Neuronal stem cell (in vitro differentiated cells): ENCODE data around the gene MPG.

Experiments
- DNase-seq: peaks from one replicate; pipeline ENCODE4 v3.0.0-alpha.2; 2013; ENCODE audit warnings: low spot score
- H2AFZ ChIP-seq: one replicate; pipeline ENCODE4 v1.6.1; 2013; ENCODE audit warnings: mild to moderate bottlenecking, low read length, inconsistent platforms
- H2AK5ac ChIP-seq: 2 replicates; pipeline ENCODE4 v1.6.1; 2013; ENCODE audit warnings: low read depth, mild to moderate bottlenecking, inconsistent platforms, low read length, moderate library complexity, mixed read lengths
- H2BK120ac ChIP-seq: 2 replicates; pipeline ENCODE4 v1.6.1; 2013; ENCODE audit warnings: low read depth, mild to moderate bottlenecking, inconsistent platforms, low read length, moderate library complexity, mixed read lengths
- H2BK12ac ChIP-seq: one replicate; pipeline ENCODE4 v1.6.1; 2013; ENCODE audit warnings: low read length, inconsistent platforms
- H2BK15ac ChIP-seq: 2 replicates; pipeline ENCODE4 v1.6.1; 2013; ENCODE audit warnings: mild to moderate bottlenecking, low read length, inconsistent platforms, mixed read lengths
- H2BK5ac ChIP-seq: one replicate; pipeline ENCODE4 v1.6.1; 2013; ENCODE audit warnings: inconsistent platforms, mild to moderate bottlenecking, low read length, moderate library complexity
- H3K14ac ChIP-seq: one replicate; pipeline ENCODE4 v1.6.1; 2013; ENCODE audit warnings: low read length, inconsistent platforms
- H3K18ac ChIP-seq: 2 replicates; pipeline ENCODE4 v1.6.1; 2013; ENCODE audit warnings: low read length, inconsistent platforms
- H3K23ac ChIP-seq: 2 replicates; pipeline ENCODE4 v1.6.1; 2013; ENCODE audit warnings: low read depth, mild to moderate bottlenecking, mixed read lengths, low read length, inconsistent platforms; ENCODE audit not compliant: poor library complexity
- H3K27ac ChIP-seq: replicated peaks from 3 replicates; pipeline ENCODE4 v1.5.1; 2013; ENCODE audit warnings: low read length, inconsistent platforms
- H3K27me3 ChIP-seq, 3 experiments: 2 replicates each; pipeline ENCODE4 v1.6.1; 2013; ENCODE audit warnings: low read length in 3 of 3, mild to moderate bottlenecking in 2 of 3, inconsistent platforms in 1 of 3, low read depth in 1 of 3, mixed read lengths in 1 of 3, moderate library complexity in 1 of 3; ENCODE audit not compliant: control insufficient read depth in 3 of 3, insufficient read depth in 3 of 3
- H3K36me3 ChIP-seq, 2 donors: replicated peaks in 1 of 2; 2 replicates each; pipeline ENCODE4 v1.6.1; 2013; ENCODE audit warnings: low read length in 2 of 2; ENCODE audit not compliant: control insufficient read depth in 2 of 2, insufficient read depth in 2 of 2
- H3K4ac ChIP-seq: 2 replicates; pipeline ENCODE4 v1.6.1; 2013; ENCODE audit warnings: inconsistent platforms, mild to moderate bottlenecking, low read length, moderate library complexity
- H3K4me1 ChIP-seq, 2 donors: 1 replicate in 1 of 2; 2 replicates in 1 of 2; pipeline ENCODE4 v1.6.1; 2013; ENCODE audit warnings: low read length in 2 of 2, low read depth in 1 of 2; ENCODE audit not compliant: control insufficient read depth in 2 of 2, insufficient read depth in 1 of 2
- H3K4me2 ChIP-seq: one replicate; pipeline ENCODE4 v1.6.1; 2013; ENCODE audit warnings: mild to moderate bottlenecking, low read length, inconsistent platforms; ENCODE audit not compliant: insufficient read depth, poor library complexity, severe bottlenecking
- H3K4me3 ChIP-seq, 2 donors: 2 replicates each; pipeline ENCODE4 v1.5.1; 2013; ENCODE audit warnings: low read length in 2 of 2, mild to moderate bottlenecking in 2 of 2, inconsistent platforms in 1 of 2, moderate library complexity in 1 of 2
- H3K79me1 ChIP-seq: one replicate; pipeline ENCODE4 v1.6.1; 2013; ENCODE audit warnings: low read depth, mild to moderate bottlenecking, inconsistent platforms, low read length, moderate library complexity
- H3K9ac ChIP-seq: one replicate; pipeline ENCODE4 v1.6.1; 2013; ENCODE audit warnings: mild to moderate bottlenecking, low read depth, low read length, inconsistent platforms; ENCODE audit not compliant: poor library complexity
- H3K9me3 ChIP-seq, 2 donors: replicated peaks in 1 of 2; 2 replicates each; pipeline versions ENCODE3 to v1.6.1; 2013; ENCODE audit warnings: low read length in 2 of 2, mild to moderate bottlenecking in 2 of 2, inconsistent platforms in 1 of 2, low read depth in 1 of 2, mixed read lengths in 1 of 2, moderate library complexity in 1 of 2; ENCODE audit not compliant: control insufficient read depth in 2 of 2, insufficient read depth in 1 of 2
- H4K8ac ChIP-seq: one replicate; pipeline ENCODE4 v1.6.1; 2013; ENCODE audit warnings: low read depth, mild to moderate bottlenecking, inconsistent platforms, low read length, moderate library complexity
- H4K91ac ChIP-seq: one replicate; pipeline ENCODE4 v1.6.1; 2013; ENCODE audit warnings: low read length, low read depth, mild to moderate bottlenecking, inconsistent platforms; ENCODE audit not compliant: poor library complexity
- WGBS, 2 donors: extraction: QIAGEN DNeasy Blood & Tissue Kit; methylation state at CpG; one replicate each; pipeline ENCODE4 v1.1.7; 2013; ENCODE audit warnings: missing lambda C conversion rate in 2 of 2, mixed read lengths in 1 of 2; ENCODE audit not compliant: insufficient read length in 2 of 2, insufficient replicate concordance in 1 of 2; ENCODE audit errors: extremely low coverage in 2 of 2; 5-methylcytosine and 5-hydroxymethylcytosine counted together

Gene MPG

DNA sequence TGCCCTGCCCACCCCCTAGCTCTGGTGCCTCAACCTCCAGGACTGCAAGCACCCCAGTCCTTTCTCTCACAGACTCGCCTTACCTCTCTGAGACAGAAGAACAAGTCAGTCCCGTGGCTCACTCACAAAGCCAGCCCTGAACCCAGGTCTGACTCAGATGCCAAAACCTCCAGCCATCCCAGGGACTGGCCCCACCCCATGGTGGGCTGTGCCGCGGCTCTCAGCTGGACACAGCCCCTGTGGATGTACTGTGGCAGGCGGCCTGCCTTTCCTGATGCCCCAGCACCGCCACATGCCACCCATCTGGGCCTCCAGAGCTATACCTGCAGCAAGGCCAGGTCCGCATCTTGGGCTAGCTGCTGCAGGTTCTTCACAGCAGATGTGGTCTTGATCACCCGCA is 19.8 kb downstream of the MPG start:
- peak overlapping the region; percentile 31 for H3K9ac ChIP-seq
- peak overlapping the region; percentile 34 for H4K91ac ChIP-seq
- H3K4ac ChIP-seq = no peak overlapping the region
- H2BK15ac ChIP-seq = no peak overlapping the region
- DNase-seq = no peak
- no peak overlapping the region for H2AFZ ChIP-seq
- no peak overlapping the region for H2BK5ac ChIP-seq
- H3K4me1 ChIP-seq = no peaks in the 10 kb centered on the region
- H3K23ac ChIP-seq = peak overlapping the region; percentile 44
- peak overlapping the region; percentile 54 for H2AK5ac ChIP-seq
- no peak overlapping the region for H3K27ac ChIP-seq
- H3K79me1 ChIP-seq = no peaks in the 10 kb centered on the region
- WGBS, 2 donors = no CpG with 5 or more reads among the region's 8 CpGs
- no peaks in the 10 kb centered on the region for H3K27me3 ChIP-seq
- H3K9me3 ChIP-seq = no peaks in the 10 kb centered on the region
- no peak overlapping the region for H2BK120ac ChIP-seq
- H2BK12ac ChIP-seq = no peak overlapping the region
- no peak overlapping the region for H3K4me3 ChIP-seq
- no peak overlapping the region for H3K14ac ChIP-seq
- H3K18ac ChIP-seq = no peak overlapping the region
- no peak overlapping the region for H3K4me2 ChIP-seq
- H3K36me3 ChIP-seq = peaks cover 6 to 12% of the 10 kb centered on the region in 2 donors
- peak overlapping the region; percentile 20 for H4K8ac ChIP-seq

- WGBS, 2 donors = no CpG with 5 or more reads among the region's 5 CpGs
- Histone ChIP-seq H2BK5ac (no peak overlapping the region), H2AFZ (no peak overlapping the region), H3K27me3 (no peaks in the 10 kb centered on the region), H3K9me3 (no peaks in the 10 kb centered on the region), H3K4me2 (no peak overlapping the region), H4K8ac (no peak overlapping the region), H3K4me3 (no peak overlapping the region), H4K91ac (no peak overlapping the region), H3K18ac (no peak overlapping the region), H3K4me1 (no peaks in the 10 kb centered on the region), H3K4ac (no peak overlapping the region), H3K79me1 (no peaks in the 10 kb centered on the region), H2BK120ac (no peak overlapping the region), H3K27ac (no peak overlapping the region), H2BK15ac (no peak overlapping the region), H2AK5ac (no peak overlapping the region), H3K36me3 (peaks cover 6 to 12% of the 10 kb centered on the region in 2 donors), H3K9ac (no peak overlapping the region), H2BK12ac (no peak overlapping the region), H3K23ac (peak overlapping the region; percentile 25), H3K14ac (no peak overlapping the region)
- no peak for DNase-seq
These were observed 23.0 kb downstream of the MPG start for GRCh38 chr16:100989-101388.

GRCh38 chr16:101586-101985 is 23.6 kb downstream of the MPG start:
- H3K4me3 ChIP-seq = no peak overlapping the region
- H3K14ac ChIP-seq = no peak overlapping the region
- WGBS, 2 donors = no CpG with 5 or more reads among the region's 6 CpGs
- no peak overlapping the region for H2BK15ac ChIP-seq
- H2BK120ac ChIP-seq = no peak overlapping the region
- H3K18ac ChIP-seq = no peak overlapping the region
- no peak overlapping the region for H2BK12ac ChIP-seq
- H2AFZ ChIP-seq = no peak overlapping the region
- H3K79me1 ChIP-seq = no peaks in the 10 kb centered on the region
- no peaks in the 10 kb centered on the region for H3K27me3 ChIP-seq
- H2AK5ac ChIP-seq = no peak overlapping the region
- no peak for DNase-seq
- no peak overlapping the region for H3K23ac ChIP-seq
- H3K4ac ChIP-seq = no peak overlapping the region
- H2BK5ac ChIP-seq = no peak overlapping the region
- peaks cover 6 to 12% of the 10 kb centered on the region in 2 donors for H3K36me3 ChIP-seq
- H4K8ac ChIP-seq = no peak overlapping the region
- H3K4me1 ChIP-seq = no peaks in the 10 kb centered on the region
- H3K9ac ChIP-seq = peak overlapping the region; percentile 27
- no peak overlapping the region for H3K4me2 ChIP-seq
- no peak overlapping the region for H4K91ac ChIP-seq
- no peaks in the 10 kb centered on the region for H3K9me3 ChIP-seq
- no peak overlapping the region for H3K27ac ChIP-seq

GRCh38 chr16:102060-102855 is 24.2 kb downstream of the MPG start:
- Histone ChIP-seq H3K14ac (no peak overlapping the region), H2AFZ (no peak overlapping the region), H2BK15ac (no peak overlapping the region), H3K23ac (no peak overlapping the region), H3K36me3 (peaks cover 6 to 12% of the 10 kb centered on the region in 2 donors), H3K9ac (no peak overlapping the region), H2BK5ac (no peak overlapping the region), H3K18ac (no peak overlapping the region), H3K4me3 (no peak overlapping the region), H2BK12ac (no peak overlapping the region), H3K27me3 (no peaks in the 10 kb centered on the region), H3K9me3 (no peaks in the 10 kb centered on the region), H3K4ac (no peak overlapping the region), H3K27ac (no peak overlapping the region), H4K8ac (no peak overlapping the region), H2BK120ac (no peak overlapping the region), H3K4me2 (no peak overlapping the region), H3K4me1 (peaks cover 0 to 2% of the 10 kb centered on the region in 2 donors), H2AK5ac (no peak overlapping the region), H3K79me1 (no peaks in the 10 kb centered on the region), H4K91ac (no peak overlapping the region)
- no CpG with 5 or more reads among the region's 19 CpGs for WGBS, 2 donors
- DNase-seq = no peak
